ENCODE results near the gene EPHA8.

Gene EPHA8

DNA sequence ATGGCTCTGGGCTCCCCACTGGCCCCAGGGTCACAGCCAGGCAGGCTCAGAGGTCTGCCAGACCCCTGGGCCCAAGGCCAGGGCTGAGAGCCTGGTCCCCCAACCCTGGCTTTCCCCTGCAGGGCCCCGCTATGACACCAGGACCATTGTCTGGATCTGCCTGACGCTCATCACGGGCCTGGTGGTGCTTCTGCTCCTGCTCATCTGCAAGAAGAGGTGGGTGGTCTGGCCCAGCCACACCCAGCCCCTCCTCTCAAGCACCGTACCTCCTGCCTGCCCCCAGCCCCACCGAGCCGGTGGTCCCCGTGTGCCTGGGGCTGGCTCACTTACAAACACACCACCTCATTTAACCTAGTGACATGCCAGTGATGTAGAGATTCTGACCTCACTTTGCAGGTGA lies 31.8 kb downstream of the EPHA8 start:
- no peak for TF ChIP-seq CTCF (IDR thresholded peaks at IDR 0.05; ENCODE audit: insufficient read depth, low read depth, low read length, missing control alignments)
- H3K4me3 ChIP-seq (ENCODE audit: low read depth, low read length): no peak overlapping the region
- no peak for DNase-seq (ENCODE audit: low read depth)

DNA sequence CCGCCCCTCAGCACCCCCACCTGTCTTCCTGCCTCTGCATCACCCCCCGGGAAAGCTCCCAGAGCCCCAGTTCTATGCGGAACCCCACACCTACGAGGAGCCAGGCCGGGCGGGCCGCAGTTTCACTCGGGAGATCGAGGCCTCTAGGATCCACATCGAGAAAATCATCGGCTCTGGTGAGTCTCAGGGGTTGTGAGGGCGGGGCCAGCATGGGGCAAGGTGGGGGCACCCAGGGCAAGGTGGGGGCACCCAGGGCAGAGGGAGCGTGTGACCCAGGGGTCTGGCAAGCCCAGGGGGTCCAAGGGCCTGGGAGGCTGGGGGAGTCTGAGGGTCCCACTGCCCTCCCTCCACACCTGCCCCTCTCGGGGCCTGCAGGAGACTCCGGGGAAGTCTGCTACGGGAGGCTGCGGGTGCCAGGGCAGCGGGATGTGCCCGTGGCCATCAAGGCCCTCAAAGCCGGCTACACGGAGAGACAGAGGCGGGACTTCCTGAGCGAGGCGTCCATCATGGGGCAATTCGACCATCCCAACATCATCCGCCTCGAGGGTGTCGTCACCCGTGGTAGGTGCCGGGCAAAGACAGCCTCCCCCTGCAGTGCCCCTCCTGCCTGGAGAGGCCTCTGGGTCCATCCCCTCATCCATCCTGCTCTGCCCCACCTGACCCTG lies 34.1 kb downstream of the EPHA8 start:
- no peak for TF ChIP-seq CTCF (IDR thresholded peaks at IDR 0.05; ENCODE audit: insufficient read depth, low read depth, low read length, missing control alignments)
- DNase-seq (ENCODE audit: low read depth): no peak
- no peak overlapping the region for H3K4me3 ChIP-seq (ENCODE audit: low read depth, low read length)

- no peak for DNase-seq (ENCODE audit: low read depth)
- no peak for TF ChIP-seq CTCF (IDR thresholded peaks at IDR 0.05; ENCODE audit: insufficient read depth, low read depth, low read length, missing control alignments)
- no peak overlapping the region for H3K4me3 ChIP-seq (ENCODE audit: low read depth, low read length)
Measured at GRCh38 chr1:22597996-22598395, 34.7 kb downstream of the EPHA8 start.

DNA sequence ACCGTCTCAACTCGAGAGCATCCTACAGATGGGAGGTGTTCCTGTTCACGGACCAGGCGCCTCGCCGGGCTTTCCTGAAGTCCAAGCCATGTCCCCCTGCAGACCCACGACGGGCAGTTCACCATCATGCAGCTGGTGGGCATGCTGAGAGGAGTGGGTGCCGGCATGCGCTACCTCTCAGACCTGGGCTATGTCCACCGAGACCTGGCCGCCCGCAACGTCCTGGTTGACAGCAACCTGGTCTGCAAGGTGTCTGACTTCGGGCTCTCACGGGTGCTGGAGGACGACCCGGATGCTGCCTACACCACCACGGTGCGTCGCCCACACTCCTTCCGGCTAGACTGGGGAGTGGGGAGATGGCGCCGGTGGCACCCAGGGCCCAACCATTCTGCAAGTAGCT lies 35.4 kb downstream of the EPHA8 start:
- no peak overlapping the region for H3K4me3 ChIP-seq (ENCODE audit: low read depth, low read length)
- TF ChIP-seq CTCF (IDR thresholded peaks at IDR 0.05; ENCODE audit: insufficient read depth, low read depth, low read length, missing control alignments): no peak
- no peak for DNase-seq (ENCODE audit: low read depth)

GRCh38 chr1:22600071-22600816 lies 37.0 kb downstream of the EPHA8 start:
- TF ChIP-seq CTCF (IDR thresholded peaks at IDR 0.05; ENCODE audit: insufficient read depth, low read depth, low read length, missing control alignments): no peak
- H3K4me3 ChIP-seq (ENCODE audit: low read depth, low read length): no peak overlapping the region
- DNase-seq (ENCODE audit: low read depth): no peak

GRCh38 chr1:22600817-22601605 lies 37.7 kb downstream of the EPHA8 start:
- DNase-seq (ENCODE audit: low read depth): no peak
- no peak overlapping the region for H3K4me3 ChIP-seq (ENCODE audit: low read depth, low read length)
- no peak for TF ChIP-seq CTCF (IDR thresholded peaks at IDR 0.05; ENCODE audit: insufficient read depth, low read depth, low read length, missing control alignments)
